Transverse colon (tissue), 4 donors: ENCODE data around the gene CTAG1B.

Experiments used
- CTCF ChIP-seq, 5 experiments: fragments of 200-600 bp in 3 of 5; fragments of 450-650 bp in 2 of 5; sonication (generic) in 3 of 5; IDR thresholded peaks; 1 replicate in 2 of 5; 2 replicates in 3 of 5; pipeline ENCODE4 v1.5.1; 2016 to 2017; ENCODE audit warnings: antibody characterized with exemption in 5 of 5, inconsistent platforms in 3 of 5, mild to moderate bottlenecking in 2 of 5, moderate library complexity in 1 of 5
- POLR2A ChIP-seq: fragments of 450-650 bp; IDR thresholded peaks from one replicate; pipeline ENCODE4 v1.6.1; 2016; ENCODE audit warnings: antibody characterized with exemption, mild to moderate bottlenecking, moderate library complexity
- POLR2AphosphoS5 ChIP-seq, 3 donors: sonication (generic); formaldehyde crosslinking; IDR thresholded peaks; one replicate each; pipeline ENCODE4 v1.6.1; 2016; ENCODE audit warnings: antibody characterized with exemption in 3 of 3

GRCh38 chrX:154596290-154596929 is 22.7 kb downstream of the CTAG1B start:
- no peak for TF ChIP-seq POLR2A
- TF ChIP-seq CTCF (IDR thresholded peaks at IDR 0.05), result no peak
- no peak for TF ChIP-seq POLR2AphosphoS5 (IDR thresholded peaks at IDR 0.05)
